ENCODE results near the gene DLX1.

DLX1 gene

DNA sequence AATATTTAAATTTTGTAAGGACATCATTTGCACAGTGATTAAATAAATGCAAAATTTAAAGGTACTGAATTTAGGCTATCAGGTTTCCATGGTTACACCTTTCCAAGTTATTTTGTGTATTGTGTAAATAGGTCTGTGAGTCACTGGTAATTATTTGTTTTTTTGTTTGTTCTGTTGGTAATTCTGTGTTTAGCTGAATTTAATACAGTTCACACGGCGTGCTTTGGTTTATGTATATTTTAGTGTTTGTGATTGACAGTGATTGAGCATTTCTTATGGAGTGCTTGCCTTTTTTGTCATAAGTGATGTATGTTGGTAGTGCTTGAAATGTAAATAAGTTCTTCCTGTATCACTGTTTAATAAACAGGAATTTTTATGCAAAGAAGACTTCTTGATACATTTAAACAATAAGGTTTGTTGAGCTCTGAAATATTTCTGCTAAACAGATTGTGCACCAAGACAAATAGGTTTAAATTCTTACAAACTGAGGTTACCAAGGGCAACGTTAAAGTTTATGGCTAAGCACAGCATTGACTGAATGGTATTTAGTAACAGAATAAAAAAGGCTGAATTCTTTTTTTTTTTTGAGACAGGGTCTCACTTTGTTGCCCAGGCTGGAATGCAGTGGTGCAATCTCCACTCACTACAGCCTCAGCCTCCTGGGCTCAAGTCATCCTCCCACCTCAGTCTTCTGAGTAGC, 38.3 kb upstream of the DLX1 start:
- no peak overlapping the region for H3K4me3 ChIP-seq (ENCODE audit: low read depth, low read length)
- no peak for DNase-seq (ENCODE audit: low read depth)
- no peak for TF ChIP-seq CTCF (IDR thresholded peaks at IDR 0.05; ENCODE audit: low read depth, low read length, missing control alignments)

DNA sequence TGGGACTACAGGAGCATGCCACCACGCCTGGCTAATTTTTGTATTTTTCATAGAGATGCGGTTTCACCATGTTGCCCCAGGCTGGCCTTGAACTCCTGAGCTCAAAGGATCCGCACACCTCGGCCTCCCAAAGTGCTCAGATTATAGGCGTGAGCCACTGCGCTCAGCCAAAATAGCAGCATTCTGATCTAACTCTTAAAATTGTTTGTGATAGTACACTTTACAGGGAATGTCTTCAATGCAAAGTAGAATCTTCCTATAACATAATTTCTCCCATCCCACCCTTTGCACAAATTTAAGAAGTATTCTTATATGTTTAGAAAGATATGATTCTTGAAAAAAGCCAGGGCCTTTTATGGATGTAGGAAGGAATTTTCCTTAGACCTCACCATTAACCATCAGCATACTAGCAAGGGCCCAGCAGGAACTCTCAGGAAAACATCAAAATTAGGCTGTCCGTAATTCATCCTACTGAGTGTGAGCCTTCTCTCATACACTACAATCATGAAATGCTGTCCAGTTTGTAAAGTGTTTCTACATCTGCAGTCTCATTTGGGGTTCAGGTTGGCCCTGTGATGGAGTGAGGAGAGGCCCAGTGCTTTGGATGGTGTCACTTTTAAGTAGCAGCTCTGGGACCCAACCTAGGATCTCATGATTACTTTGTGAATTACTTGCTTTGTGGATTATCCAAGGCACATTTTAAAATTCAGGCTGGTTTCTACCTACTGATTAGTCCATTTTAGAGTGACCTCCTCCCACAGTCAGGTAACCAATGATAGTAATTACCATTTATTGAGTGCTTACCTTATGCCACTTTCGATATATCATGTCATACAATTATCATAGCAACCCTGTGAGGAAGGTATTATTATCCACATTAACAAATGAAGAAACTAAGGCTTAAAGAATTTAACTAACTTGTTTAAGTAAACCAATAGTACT, 37.5 kb upstream of the DLX1 start:
- no peak for DNase-seq (ENCODE audit: low read depth)
- TF ChIP-seq CTCF (IDR thresholded peaks at IDR 0.05; ENCODE audit: low read depth, low read length, missing control alignments), result no peak

DNA sequence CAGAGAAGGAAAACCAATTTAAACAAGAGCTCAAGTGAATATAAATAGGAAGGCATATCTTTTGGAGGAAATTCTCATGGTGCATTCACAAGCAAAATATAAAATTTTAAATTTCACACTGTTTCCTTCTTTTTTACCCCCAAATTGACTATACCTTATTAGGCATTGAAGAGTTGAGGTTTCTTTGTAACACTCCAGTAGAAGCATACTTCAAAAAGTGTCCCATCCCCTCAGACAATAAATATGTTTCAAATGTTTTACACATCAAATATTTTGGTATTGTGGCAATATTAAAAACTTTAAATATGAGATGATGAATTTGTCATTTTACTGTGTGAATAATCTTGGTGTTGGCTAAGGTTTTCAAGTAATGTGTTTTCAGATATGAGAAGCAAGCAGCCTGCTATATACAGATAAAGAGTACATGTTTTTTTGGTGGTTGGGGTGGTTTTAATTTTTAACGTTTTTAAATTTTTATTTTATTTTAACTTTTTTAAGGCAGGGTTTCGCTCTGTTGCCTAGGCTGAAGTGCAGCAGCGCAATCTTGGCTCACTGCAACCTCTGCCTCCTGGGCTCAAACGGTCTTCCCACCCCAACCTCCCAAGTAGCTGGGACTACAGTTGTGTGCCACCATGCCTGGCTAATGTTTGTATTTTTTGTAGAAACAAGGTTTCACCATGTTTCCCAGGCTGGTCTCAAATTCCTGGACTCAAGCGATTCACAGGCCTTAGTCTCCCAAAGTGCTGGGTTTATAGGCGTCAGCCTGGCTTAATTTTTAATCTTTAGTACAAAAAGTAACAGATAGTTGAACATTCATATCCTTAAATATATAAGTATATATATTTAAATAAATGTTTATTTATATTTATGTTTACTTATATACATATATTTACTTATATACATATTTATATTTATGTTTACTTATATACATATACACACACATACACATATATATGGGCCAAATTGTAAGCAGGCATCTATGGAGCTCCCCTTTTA, 36.5 kb upstream of the DLX1 start:
- no peak for DNase-seq (ENCODE audit: low read depth)
- H3K4me3 ChIP-seq (ENCODE audit: low read depth, low read length), result no peak overlapping the region
- TF ChIP-seq CTCF (IDR thresholded peaks at IDR 0.05; ENCODE audit: low read depth, low read length, missing control alignments), result no peak

More for the DNA sequence above, 37.5 kb upstream of the DLX1 start:
- no peak overlapping the region for H3K4me3 ChIP-seq (ENCODE audit: low read depth, low read length)

GRCh38 chr2:172049567-172050120, 35.7 kb upstream of the DLX1 start:
- no peak for DNase-seq (ENCODE audit: low read depth)
- H3K4me3 ChIP-seq (ENCODE audit: low read depth, low read length), result no peak overlapping the region
- TF ChIP-seq CTCF (IDR thresholded peaks at IDR 0.05; ENCODE audit: low read depth, low read length, missing control alignments), result no peak

GRCh38 chr2:172050479-172051125, 34.7 kb upstream of the DLX1 start:
- no peak overlapping the region for H3K4me3 ChIP-seq (ENCODE audit: low read depth, low read length)
- TF ChIP-seq CTCF (IDR thresholded peaks at IDR 0.05; ENCODE audit: low read depth, low read length, missing control alignments), result no peak
- DNase-seq (ENCODE audit: low read depth), result no peak
